WI38 (cell line): ENCODE results near the gene ZW10.
"Not testable (repeated sequence)": the region's sequence is repeated elsewhere in the genome, so short reads cannot be mapped to it uniquely, and the experiment has no call there.

Source experiments
- H3K4me3 ChIP-seq: 2 replicates; pipeline ENCODE4 v1.5.1; 2011; ENCODE audit warnings: low read depth, mild to moderate bottlenecking, control low read depth, low read length
- CTCF ChIP-seq: IDR thresholded peaks from 2 replicates; pipeline ENCODE4 v1.5.1; 2012; ENCODE audit warnings: low read depth, mild to moderate bottlenecking, control low read depth, low read length

ZW10 gene

GRCh38 chr11:113778111-113778910, 4.8 kb upstream of the ZW10 start:
- H3K4me3 ChIP-seq, result no peak overlapping the region
- TF ChIP-seq CTCF, result no peak

- TF ChIP-seq CTCF, result no peak
- peak overlapping the region; percentile 99 for H3K4me3 ChIP-seq
Measured at GRCh38 chr11:113774174-113774503, 647 bp upstream of the ZW10 start.

- no peak for TF ChIP-seq CTCF
- H3K4me3 ChIP-seq, result peak overlapping the region; percentile 99
Measured at GRCh38 chr11:113773092-113773415, 438 bp downstream of the ZW10 start.

- H3K4me3 ChIP-seq, result no peak overlapping the region
- TF ChIP-seq CTCF, result no peak
Measured at GRCh38 chr11:113771964-113772363, 1.5 kb downstream of the ZW10 start.

- no peak for TF ChIP-seq CTCF
Measured at GRCh38 chr11:113764527-113765219, 8.8 kb downstream of the ZW10 start.

GRCh38 chr11:113763040-113763439, 10.5 kb downstream of the ZW10 start:
- H3K4me3 ChIP-seq, result not testable (repeated sequence)

More at GRCh38 chr11:113764527-113765219, 8.8 kb downstream of the ZW10 start:
- no peak overlapping the region for H3K4me3 ChIP-seq

GRCh38 chr11:113760241-113760640, 13.3 kb downstream of the ZW10 start:
- TF ChIP-seq CTCF, result no peak

More at GRCh38 chr11:113760241-113760640, 13.3 kb downstream of the ZW10 start:
- H3K4me3 ChIP-seq, result no peak overlapping the region
